NCI-H2196 (cell line): ENCODE data around the gene KRTAP5-2.
"Not testable (repeated sequence)": the region's sequence is repeated elsewhere in the genome, so short reads cannot be mapped to it uniquely, and the experiment has no call there.

Experiments used
- DNase-seq: peaks from one replicate; lab custom pipeline; 2025; ENCODE audit not compliant: unreplicated experiment; lab: John Stamatoyannopoulos, UW

Gene KRTAP5-2

DNA sequence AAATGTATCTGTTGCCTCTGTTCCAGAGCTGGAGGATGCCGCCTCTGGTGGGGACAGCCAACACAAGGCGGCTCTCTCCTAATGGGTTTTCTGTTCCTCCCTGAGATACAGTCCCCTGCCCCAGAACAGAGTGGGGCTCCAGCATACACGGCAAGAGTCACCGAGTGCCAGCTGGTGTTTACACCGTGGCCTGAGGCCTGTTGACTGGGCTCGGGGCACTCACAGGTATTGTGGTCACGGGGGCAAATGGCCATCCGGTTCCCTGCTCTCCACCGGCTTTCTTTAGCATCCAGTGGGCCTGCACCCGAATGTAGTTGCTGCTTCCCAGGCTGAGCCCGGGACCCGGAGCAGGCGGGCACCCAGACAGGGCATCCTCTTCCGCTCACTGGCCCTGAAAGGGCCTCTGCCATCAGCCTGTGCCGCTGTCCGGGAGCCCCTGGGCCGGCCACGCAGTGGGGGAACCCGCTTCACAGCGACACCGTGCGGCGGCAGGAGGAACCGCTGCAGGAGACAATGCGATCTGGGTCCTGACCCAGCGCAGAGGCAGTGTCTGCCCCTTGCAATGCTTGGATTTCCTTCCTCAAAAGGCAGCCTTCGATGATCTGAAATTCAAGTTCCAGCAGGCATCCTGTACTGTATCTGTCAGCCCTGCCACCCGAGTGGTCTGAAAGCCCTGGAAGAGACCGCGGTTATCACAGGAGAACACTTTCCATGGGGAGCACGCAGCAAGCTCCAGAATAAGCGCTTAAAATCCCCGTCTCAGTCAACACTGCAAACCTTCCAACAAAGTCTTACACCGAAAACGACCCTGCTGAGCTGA lies 30.6 kb upstream of the KRTAP5-2 start:
- DNase-seq = peak; percentile 33

DNA sequence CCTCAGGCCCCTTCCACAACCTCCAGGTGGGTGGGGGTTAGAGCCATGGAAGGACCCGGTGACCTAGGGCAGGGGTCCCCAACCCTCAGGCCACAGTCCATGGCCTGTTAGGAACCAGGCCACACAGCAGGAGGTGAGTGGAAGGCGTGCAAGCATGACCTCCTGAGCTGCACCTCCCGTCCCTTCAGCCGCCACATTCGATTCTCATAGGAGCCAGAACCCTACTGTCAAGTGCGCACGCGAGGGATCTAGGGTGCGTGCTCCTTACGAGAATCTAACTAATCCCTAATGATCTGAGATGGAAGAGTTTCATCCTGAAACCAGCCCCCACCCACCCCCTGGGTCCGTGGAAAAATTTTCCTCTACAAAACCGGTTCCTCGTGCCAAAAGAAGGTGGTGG lies 27.4 kb upstream of the KRTAP5-2 start:
- no peak for DNase-seq

DNA sequence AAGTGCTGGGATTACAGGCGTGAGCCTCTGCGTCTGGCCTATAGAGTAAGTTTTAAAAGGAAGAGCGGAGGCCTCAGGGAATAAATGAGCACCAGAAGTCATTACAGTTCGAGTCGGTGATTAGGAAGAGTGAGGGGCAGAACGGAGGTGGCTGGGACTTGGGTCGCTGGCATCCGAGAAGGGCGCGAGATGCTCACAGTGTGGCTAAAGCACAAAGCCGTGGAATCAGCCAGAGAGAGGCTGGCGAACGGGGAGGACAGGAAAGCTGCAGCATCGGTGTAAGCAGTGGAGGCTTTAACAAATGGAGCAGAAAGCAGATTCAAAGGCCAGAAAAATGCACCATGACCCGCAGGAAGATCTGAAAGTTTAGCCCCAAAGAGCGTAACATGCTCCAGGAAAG lies 26.5 kb upstream of the KRTAP5-2 start:
- DNase-seq = no peak

DNA sequence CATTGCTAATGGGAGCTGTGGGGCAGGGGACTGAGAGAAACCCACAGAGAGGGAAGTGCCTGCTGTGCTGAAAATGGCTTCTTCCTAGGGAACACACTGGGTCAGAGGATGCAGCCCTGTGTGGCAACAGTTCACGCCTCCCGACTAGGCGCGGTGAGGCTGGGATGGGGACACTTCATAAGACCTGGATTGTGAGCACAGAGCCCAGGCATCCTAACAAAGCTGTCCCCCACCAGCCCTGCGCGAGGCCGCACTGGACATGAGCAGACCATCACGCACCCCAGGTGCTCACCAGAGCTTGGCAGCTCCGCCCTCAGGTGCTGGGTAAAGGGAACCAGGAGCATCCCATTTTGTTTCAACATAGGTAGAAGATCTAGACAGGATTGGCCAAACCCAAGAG lies 25.6 kb upstream of the KRTAP5-2 start:
- no peak for DNase-seq

DNA sequence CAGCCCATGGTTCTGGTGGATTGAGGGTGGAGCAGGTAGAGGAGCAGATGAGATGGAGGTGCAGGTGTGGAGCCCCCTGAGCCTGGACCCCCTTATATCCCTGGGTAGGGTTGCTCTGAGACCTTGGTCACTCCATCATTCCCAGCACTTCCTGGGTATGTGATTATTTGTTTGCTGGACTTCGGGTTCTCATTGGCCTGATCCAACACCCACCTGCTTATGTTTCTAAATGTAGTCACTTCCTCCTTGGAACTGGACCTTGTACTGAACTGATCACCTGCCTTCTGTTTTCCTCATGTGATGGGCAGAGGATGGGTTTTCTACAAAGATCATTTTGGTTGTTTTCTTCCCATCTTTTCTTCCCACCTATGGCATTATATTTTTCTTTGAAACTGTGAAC lies 24.0 kb upstream of the KRTAP5-2 start, which contains the start of gene KRTAP5-4:
TSS of gene KRTAP5-4 (minus strand) at position 53 of the 400 bp plus-strand sequence. CDS start at position 8, 45 bp downstream.
- no peak for DNase-seq

DNA sequence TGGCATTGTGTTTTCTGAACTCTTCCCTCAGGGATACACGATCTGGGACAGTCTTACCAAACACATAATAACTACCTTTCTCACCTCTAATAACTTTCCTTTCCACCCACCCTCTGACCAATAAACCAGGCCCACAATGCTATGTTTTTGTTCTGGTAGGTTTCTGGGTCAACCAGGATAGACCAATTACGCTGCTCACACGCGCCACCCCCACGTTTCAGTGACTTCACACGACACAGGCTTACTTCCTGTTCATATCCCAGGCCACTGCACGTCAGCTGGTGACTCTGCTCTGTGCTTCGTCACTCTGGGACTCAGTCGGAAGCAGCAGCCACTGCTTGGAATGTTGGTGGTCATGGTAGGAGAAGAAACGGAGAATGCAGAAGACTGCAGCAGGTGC lies 21.4 kb upstream of the KRTAP5-2 start:
- DNase-seq = no peak

DNA sequence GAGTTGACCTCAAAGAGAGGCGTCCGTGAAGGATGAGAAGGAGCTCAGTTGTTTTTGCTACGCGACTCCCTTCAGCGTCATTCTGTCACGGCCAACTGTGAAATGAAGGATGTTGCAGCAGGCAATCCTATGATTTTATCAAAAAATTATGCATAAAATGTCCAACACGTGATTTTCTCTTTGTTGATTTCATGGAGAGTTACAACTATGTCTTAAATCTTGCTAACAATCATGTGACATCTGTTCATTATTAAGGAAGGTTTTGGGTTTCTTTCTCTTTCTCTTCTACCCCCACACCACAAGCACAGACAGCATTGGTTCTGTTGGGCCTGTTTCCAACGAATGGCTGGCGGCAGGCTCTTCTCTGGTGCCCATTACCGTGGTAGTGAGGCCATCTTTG lies 20.1 kb upstream of the KRTAP5-2 start:
- no peak for DNase-seq

DNA sequence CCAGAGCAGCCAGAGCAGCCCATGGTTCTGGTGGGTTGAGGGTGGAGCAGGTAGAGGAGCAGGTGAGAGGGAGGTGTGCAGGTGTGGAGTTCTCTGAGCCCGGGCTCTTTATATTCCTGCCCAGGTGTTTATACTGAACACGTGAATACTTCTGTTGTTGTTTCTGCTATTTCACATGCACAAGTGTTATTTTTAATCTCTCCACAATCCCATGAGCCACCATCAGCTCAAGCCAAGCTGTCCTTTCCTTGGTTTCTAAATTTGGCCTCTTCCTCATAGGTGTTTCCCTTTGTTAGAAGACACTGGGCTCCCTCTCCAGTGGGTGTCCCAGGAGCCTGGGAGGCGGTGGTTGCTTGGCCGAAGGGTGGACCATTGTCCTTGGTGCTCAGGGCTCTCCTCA lies 10.3 kb upstream of the KRTAP5-2 start, which contains the start of gene KRTAP5-3:
TSS of gene KRTAP5-3 (minus strand) at position 101 of the 400 bp plus-strand sequence. CDS start at position 23, 78 bp downstream.
- no peak for DNase-seq

DNA sequence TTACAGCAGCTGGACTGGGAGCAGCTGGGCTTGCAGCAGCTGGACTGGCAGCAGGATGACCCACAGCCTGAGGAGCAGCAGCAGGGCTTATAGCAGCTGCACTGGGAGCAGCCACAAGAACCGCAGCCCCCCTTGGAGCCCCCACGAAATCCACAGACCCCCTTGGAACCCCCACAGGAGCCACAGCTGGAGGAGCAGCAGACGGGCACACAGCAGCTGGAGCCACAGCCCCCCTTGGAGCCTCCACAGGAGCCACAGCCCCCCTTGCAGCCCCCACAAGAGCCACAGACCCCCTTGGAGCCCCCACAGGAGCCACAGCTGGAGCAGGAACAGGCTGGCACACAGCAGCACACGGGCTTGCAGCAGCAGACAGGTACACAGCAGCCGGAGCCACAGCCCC lies 9.8 kb upstream of the KRTAP5-2 start:
- DNase-seq = not testable (repeated sequence)

DNA sequence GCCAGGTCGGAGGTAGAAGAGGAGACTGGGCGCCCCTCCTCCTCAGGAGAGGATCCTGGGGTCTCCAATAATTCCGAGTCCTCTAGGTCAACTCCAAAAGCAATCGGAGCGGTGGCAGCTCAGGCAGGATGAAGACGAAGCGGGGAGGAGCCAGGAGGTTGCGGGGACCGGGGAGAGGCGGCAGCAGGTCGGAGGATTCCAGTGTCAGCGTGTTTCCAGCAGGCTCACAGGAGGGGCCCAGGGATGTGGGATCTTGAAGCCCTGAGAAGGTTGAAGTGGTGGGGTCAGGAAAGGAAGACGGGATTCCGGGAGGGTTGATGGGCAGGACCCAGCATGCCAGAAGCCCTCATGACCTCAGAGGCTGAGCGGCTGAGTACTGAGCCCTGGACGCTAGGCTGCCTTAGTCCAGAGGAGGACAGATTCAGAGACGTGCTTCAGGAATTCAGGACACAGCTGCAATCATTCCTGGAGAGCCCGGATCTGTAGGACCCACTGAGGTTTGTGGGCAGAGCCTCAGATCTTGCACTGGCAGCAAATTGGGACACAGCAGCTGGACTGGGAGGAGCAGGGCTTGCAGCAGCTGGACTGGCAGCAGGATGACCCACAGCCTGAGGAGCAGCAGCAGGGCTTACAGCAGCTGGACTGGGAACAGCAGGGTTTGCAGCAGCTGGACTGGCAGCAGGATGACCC lies 9.2 kb upstream of the KRTAP5-2 start:
- DNase-seq = not testable (repeated sequence)

DNA sequence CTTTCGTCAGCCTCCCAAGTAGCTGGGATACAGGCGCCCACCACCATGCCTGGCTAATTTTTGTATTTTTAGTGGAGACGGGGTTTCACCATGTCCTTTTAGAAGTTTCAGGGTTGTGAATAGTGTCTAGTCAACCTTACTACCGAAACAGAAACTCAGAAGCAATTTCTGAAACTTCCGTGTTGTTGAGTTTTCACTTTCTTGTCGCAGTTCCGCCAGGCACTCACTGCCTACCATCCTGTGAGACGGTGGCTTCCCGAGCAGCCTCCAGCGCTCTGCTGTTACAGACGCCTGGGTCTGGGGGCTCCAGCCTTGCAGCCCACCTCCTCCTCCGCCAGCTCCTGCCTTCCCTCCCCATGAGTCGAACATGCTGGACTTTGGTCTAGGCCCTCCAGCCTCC lies 7.8 kb upstream of the KRTAP5-2 start:
- DNase-seq = not testable (repeated sequence)

DNA sequence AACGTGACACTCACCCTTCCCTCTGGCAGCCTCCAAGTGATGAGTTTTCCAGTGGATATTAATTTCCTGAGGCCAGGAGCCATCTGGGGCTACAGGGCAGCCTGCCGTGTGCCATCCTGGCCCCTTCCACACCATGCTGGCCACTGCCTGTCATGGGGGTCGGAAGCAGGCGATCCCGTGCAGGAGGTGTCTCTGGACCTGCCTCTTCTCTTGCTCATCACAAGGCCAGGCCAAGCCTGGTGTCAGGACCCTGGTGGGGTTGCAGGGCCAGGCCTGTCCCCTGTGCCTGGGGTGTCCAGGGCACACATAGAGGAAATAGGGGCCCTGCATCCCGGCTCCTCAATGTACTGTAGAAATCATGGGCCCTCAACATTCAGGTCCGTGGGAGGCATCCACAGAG lies 6.6 kb upstream of the KRTAP5-2 start:
- no peak for DNase-seq

DNA sequence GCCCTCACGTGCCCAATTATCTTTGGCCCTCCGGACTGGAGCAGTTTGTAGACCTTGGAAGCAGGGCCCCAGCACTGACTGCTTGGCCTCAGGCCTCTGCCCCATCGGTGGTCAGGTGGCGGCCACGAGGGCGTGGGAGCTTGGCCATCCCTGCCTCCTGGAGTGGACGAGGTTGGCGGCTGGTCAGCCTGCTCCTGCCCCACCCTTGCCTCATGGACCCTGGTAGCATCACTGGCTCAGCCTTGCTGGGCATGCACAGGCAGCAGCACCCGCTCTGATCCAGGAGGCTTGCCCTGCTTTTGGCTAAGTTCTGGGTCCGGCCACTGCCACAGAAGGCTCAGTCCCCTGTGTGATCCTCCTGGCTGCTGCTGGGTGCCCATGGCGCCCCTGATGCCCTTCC lies 6.1 kb upstream of the KRTAP5-2 start:
- no peak for DNase-seq

DNA sequence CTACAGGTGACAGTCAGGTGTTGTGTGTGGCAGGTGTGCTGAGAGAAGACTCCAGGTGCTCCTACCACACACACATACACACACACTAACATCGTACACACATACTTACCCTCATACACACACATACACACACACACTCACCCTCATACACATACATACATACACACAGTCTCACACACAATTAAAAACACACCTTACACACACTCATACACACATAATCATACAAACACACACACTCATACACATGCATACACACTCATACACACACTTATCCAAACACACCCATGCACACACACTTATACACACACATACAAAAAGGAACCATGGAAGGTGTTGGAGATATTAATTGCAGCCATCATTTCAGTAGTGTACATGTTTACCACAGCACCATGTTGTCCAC lies 5.5 kb upstream of the KRTAP5-2 start:
- no peak for DNase-seq

DNA sequence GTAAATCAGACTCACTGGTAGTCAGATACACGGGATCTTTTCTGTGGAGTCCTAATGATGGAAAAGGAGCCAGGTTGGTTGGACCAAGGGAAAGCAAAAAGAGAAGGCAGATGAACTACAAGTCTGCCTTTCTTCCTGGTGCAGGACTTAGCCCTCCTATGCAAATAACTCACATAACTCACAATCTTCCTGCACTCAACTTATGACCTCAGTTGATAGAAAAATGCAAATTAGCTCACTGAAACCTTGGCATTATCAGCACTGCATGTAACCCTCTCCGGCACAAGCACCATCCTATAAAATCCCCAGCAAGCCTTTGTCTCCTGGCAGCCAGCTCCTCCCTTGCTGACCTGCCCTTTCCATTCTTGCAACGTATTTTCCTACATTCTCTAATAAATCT lies 3.6 kb upstream of the KRTAP5-2 start:
- not testable (repeated sequence) for DNase-seq

DNA sequence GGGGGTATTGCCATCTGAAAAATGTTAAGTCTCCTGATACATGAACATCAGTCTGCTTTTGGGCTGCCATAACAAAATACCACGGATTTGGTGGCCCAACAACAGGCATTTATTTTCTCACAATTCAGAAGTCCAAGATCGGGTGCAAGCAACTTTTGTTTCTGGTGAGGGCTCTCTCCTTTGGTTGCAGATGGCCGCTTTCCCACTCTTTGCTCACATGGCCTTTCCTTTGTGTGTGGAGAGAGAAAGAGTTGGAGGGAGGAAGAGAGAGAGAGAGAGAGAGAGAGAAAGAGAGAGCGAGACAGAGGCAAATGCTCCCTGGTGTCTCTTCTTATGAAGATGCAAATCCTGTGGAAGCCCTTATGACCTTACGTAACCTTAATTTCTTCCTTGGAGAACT lies 2.5 kb upstream of the KRTAP5-2 start:
- DNase-seq = no peak

DNA sequence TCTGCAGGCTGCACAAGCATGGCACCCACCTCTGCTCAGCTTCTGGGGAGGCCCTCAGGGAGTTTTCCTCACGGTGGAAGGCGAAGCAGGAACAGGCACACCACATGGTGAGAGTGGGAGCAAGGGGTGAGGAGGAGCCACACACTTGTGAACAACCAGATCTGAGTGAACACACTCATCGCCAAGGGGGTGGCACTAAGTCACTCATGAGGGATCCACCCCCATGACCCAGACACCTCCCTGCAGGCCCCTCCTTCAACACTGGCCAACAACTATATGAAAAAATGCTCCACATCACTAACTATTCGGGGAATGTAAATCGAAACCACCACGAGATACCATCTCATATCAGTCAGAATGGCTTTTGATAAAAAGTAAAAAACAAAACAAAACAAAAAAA lies 722 bp upstream of the KRTAP5-2 start:
- no peak for DNase-seq

DNA sequence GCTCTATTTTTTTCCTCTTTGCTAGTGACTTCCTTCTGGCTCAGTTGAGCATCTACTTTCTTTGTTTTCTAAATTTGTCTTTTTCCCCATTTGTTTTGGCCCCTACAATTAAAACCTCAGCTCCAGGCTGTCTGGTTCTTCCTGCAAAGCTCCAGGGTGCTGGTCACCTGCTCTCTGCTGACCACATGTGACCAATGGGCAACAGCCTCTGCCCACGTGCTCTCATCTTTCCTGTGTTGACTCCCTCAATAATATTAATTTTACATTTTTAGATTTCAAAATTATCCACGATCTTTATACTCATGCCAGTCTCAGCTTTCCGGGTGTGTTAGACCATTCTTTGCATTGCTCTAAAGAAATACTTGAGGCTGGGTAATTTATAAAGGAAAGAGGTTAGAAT lies 312 bp upstream of the KRTAP5-2 start:
- not testable (repeated sequence) for DNase-seq

DNA sequence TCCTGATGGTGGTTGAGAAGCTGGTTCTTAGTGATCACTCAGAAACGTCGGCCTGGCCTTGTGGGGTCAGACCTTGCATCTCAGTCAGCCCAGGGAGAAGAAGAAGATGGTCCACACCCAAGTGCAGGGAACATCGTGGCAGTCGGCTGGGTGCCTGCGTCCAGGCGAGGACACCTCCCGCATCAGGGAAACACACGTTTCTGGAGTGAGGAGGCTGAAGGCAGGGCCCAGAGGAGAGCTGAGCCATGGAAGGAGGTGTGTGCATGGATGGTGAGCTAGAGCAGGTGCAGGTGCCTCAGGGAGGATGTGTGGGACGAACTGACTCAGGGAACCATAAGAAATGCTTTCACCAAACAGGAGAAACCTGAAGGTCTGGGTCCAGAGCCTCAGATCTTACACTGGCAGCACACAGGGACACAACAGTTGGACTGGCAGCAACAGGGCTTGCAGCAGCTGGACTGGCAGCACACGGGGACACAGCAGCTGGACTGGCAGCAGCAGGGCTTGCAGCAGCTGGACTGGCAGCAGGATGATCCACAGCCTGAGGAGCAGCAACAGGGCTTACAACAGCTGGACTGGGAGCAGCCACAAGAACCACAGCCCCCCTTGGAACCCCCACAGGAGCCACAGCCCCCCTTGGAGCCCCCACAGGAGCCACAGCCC lies 632 bp downstream of the KRTAP5-2 start:
- DNase-seq = no peak

DNA sequence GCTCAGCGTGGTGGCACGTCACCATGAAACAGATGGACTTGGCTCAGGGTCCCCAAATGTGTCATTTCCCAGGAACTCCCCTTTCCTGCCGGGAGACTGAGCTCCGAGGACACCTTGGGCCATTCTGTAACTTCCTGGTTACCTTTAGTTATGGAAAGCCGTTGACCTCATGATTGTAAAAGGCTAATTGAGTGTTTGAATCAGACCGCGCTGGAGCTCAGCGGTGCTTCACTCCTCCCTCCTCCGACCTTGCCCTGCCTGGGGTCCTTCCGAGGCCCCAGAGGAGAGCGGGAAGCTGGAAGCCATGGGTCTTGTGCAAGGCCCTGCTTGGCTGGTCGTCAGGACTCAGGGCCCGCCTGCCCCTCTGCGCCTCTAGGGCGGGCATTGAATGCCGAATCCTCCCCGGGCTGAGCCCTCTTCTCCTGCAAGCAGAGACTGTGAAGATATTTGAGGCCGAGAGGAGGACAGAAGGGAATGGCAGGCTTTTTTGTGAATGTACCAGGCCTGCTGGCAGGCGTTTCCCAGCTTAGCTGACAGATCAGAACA lies 1.4 kb downstream of the KRTAP5-2 start:
- DNase-seq = not testable (repeated sequence)

DNA sequence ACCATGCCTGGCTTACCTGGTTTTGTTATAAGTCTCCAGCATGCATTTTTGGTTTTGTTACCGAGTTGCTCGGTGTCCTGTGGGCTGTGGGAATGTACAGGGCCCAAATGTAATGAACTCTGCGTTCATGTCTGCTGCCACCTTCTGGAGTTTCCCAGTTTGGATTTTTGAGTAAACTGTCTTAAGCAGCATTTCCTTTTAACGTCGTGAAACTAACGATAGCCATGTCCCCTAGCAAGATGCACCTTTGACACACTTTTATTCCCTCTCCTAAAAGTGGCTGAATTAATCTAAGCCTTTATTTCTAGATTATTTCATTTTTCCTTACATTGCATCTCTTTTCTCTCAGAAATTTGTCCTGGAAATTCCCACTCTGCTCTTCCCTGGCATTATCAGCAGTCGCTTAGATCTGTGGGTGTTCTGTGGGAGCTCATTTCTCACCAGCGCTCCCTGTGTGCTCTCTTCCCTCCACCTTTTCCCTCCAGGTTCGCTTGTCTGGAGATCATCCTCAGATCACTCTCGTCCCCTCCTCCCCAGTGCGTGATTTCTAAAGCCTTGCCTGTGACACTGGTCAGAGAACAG lies 2.0 kb downstream of the KRTAP5-2 start:
- not testable (repeated sequence) for DNase-seq
